OCI-LY1 (cell line): ENCODE measurements around the gene KCTD16.

Experiments
- EZH2 ChIP-seq: fragments of 200-600 bp; sonication (generic), shearing (Covaris generic); IDR thresholded peaks from 2 replicates; pipeline ENCODE4 v1.8.0; 2017; ENCODE audit warnings: borderline replicate concordance, mixed run types, mild to moderate bottlenecking, antibody characterized with exemption, low read length, moderate library complexity, mixed read lengths
- TF ChIP-seq, protein P1 (sequence below): fragments of 200-600 bp; sonication (generic), shearing (Covaris generic); IDR thresholded peaks from 2 replicates; pipeline ENCODE4 v1.5.1; 2017; ENCODE audit warnings: mild to moderate bottlenecking, antibody characterized with exemption, low read length, moderate library complexity, mixed read lengths

DNA sequence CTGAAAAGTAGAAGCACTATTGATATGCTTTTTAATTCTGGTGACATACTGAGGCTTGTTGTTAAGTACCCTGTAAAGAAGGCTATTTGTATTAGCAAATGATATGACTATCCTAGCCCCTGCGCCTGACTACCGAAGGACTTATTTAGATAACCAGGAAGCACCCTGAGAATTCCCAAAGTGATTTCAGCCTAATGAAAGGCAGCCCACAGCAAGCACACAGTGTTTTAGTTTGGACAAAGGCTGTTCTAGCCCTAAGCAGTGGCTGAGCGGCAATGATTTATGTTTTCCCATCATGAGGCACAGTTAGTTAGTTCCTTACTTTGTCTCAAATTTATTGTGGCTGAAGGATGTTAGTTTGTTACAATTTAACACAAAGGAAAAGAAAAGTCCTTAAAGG lies 235.3 kb downstream of the KCTD16 start:
- no peak for TF ChIP-seq EZH2
- TF ChIP-seq, protein P1, sequence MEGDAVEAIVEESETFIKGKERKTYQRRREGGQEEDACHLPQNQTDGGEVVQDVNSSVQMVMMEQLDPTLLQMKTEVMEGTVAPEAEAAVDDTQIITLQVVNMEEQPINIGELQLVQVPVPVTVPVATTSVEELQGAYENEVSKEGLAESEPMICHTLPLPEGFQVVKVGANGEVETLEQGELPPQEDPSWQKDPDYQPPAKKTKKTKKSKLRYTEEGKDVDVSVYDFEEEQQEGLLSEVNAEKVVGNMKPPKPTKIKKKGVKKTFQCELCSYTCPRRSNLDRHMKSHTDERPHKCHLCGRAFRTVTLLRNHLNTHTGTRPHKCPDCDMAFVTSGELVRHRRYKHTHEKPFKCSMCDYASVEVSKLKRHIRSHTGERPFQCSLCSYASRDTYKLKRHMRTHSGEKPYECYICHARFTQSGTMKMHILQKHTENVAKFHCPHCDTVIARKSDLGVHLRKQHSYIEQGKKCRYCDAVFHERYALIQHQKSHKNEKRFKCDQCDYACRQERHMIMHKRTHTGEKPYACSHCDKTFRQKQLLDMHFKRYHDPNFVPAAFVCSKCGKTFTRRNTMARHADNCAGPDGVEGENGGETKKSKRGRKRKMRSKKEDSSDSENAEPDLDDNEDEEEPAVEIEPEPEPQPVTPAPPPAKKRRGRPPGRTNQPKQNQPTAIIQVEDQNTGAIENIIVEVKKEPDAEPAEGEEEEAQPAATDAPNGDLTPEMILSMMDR = no peak
